GM21529 (cell line): ENCODE measurements around the gene DMBX1.
A peak's percentile ranks its signal among the peaks of the same experiment; 100 is the strongest.

Source experiments
- ATAC-seq: cut with Tn5 transposase; IDR thresholded peaks from one replicate; pipeline ENCODE4 v1.9.1; 2021; ENCODE audit not compliant: unreplicated experiment

Gene DMBX1

DNA sequence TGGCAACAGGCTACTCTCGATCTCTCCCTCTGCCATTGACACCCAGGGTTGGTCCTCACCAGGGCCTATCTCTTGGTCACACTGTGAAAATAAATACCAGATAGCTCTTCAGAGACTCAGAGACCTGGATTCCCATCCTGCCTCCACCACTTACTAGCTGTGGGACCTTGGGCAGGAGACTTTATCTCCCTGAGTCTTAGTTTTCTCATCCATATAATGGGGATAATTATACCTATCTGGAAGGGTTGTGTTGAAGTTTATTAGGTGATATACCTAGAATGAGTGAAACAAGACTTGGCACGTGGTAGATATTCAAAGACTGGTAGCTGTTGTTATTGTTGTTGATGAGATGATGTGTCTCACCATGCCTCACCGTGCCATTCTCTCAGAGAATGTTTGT, 7.4 kb downstream of the DMBX1 start:
- no peak for ATAC-seq

DNA sequence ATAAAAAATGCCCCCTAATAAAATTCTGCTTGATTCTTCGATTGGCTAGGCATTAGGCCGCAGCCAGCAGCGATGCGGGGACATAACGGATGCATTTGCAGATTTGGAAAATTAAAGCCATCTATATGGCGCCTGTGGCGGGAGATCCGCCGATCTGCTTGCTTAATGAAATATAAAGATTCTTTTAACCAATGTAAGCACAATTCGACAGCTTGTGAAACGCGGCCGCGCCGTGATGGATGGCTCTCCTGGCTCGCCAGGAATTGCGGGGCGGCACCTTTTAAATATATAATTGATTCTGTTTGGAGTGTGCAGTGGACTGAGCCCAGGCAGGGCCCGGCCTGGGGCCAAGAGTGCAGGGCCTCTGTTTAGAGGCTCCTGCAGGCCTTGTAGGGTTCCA, 8.0 kb downstream of the DMBX1 start:
- ATAC-seq = no peak

DNA sequence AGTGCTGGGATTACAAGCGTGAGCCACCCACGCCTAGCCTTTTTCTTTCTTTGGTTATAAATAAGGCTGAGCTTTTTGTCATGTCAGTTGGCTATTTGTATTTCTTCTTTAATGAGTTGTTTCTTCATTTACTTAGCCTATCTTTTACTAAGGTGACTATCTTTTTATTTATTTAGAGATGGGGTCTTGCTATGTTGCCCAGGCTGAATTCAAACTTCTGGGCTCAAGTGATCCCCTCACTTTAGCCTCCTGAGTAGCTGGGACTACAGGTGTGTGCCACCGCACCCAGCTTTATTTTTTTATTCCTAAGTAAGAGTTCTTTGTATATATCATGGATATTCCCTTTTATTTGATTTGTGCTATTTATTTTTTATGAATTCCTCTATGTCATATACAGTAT, 11.9 kb downstream of the DMBX1 start:
- no peak for ATAC-seq

GRCh38 chr1:46503421-46503820, 13.8 kb downstream of the DMBX1 start:
- no peak for ATAC-seq

- no peak for ATAC-seq
Observed at GRCh38 chr1:46506470-46507219, 17.0 kb downstream of the DMBX1 start.

GRCh38 chr1:46508757-46509156, 19.1 kb downstream of the DMBX1 start:
- ATAC-seq = no peak

GRCh38 chr1:46510341-46510997, 20.8 kb downstream of the DMBX1 start:
- ATAC-seq = no peak

DNA sequence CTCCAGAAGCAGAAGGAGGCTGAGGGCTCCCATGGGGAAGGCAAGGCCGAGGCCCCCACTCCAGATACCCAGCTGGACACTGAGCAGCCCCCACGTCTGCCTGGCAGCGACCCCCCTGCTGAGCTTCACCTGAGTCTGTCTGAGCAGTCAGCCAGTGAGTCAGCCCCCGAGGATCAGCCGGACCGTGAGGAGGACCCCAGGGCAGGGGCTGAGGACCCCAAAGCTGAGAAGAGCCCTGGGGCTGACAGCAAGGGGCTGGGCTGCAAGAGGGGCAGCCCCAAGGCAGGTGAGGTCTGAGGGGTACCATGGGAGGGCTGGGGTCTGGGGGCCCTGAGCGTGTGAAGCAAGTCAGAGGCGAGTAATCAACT, 21.3 kb downstream of the DMBX1 start:
- no peak for ATAC-seq

GRCh38 chr1:46512135-46512791, 22.6 kb downstream of the DMBX1 start:
- ATAC-seq = no peak

GRCh38 chr1:46512792-46513190, 23.2 kb downstream of the DMBX1 start:
- ATAC-seq = no peak

DNA sequence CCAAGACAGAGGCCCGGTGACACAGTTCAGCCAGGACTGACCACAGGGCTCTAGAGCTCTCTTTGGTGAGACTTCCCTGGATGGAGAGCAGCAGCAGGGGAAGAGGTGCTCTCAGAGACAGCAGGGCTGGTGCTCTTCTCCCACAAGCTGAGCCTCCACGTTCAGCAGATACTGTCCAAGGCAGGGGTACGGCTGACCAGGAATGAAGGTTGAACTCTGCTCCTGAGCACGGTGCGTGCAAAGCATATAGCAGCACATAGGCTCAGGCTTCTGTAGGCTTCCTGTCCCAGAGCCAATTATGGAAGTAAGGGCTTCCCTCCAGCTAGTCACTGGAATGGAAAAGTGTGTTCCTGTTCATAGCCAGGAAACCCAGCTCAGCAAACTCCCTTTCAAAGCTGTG, 23.9 kb downstream of the DMBX1 start:
- no peak for ATAC-seq

GRCh38 chr1:46515576-46515975, 25.9 kb downstream of the DMBX1 start:
- no peak for ATAC-seq

DNA sequence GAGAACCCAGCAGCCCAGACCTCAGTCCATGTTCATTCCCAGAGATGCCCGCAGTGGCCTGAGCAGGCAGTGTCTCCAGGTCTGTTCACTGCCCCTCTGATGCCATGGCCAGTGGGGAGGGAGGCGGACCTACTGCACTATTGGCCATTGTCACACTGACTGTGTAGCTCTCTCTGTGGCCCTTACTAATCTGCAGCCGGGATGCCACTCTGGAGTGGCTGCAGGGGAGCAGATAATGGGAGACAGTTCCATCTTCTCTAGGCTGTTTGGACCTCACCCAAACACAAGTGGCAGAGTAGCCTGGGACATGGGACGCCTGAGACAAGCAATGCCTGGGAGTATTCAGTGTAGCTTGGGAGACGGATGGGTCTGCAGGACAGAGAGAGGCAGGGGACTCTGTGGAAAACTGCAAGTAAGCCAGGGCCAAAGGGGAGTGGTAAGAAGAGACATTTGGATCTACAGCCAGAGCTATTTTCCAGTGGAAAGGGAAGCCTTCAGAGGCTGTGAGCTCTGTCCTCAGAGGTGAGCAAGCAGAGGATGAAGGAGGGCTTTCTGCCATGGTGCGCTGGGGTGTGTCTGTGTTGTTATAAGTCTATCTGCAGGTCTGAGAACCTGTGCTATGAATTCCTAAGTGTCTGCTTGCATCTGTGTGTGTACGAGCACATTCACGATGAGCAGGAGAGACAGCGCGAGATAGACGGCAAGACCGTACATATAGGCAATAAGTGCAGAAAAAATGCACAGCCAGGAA, 26.7 kb downstream of the DMBX1 start:
- no peak for ATAC-seq

DNA sequence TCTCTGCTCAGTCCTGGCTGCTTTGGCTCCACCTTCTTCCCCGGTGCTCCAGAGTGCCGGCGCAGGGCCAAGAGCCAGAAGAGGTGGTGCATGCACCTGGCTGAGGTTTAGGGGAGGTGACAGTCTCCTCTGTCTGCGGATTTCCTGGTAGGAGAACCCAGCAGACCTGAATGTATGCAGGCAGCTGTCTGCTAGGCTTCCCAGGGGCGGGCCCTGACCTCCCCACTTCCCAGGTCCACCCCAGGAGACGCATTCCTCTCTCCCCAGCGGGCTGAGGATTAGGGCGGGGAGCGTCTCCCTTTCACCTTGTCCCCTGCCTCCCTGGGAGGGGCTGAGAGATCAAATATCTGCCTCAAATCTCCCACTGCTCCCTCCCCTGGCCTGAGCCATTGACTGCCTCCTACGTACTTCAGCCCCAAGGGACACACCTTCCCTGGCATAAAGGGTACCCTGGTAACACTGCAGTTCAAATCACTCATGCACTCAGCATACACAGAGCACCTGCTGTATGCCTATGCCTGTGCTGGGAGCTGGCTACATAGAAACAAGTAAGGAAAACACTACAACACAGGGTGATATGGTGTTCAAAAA, 27.5 kb downstream of the DMBX1 start:
- no peak for ATAC-seq

GRCh38 chr1:46517932-46518498, 28.4 kb downstream of the DMBX1 start:
- ATAC-seq = no peak

GRCh38 chr1:46519209-46519608, 29.6 kb downstream of the DMBX1 start:
- no peak for ATAC-seq

- ATAC-seq = no peak
Observed at GRCh38 chr1:46520063-46520911, 30.7 kb downstream of the DMBX1 start.

DNA sequence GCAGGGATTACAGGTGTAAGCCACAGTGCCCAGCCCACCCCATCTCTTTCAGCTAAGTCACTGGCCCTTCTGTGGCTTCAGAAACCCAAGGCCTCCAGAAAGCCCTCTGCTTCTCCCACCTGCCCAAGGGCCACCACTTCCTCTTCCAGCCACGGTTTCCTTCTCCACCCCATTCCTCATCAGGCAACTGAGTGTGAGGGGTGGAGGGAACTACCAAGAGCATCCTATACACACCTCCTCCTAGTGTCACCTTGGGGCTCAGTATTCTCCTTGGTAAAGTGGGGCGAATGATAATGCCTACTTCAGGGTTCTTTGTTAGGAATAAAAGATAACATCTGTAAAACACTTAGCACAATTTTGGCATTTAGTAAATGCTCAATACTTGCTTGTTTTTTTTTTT, 31.8 kb downstream of the DMBX1 start:
- no peak for ATAC-seq

- peak; percentile 78 for ATAC-seq
Observed at GRCh38 chr1:46522184-46522968, 32.7 kb downstream of the DMBX1 start.
